Right renal cortex interstitium (tissue), 3 donors: ENCODE measurements around the gene PPP2R2B. TPM values are rescaled to one million over a fixed set of nuclear protein-coding genes. Genes with fewer than 3 reads are reported as not detected.
"Not testable (repeated sequence)": the region's sequence is repeated elsewhere in the genome, so short reads cannot be mapped to it uniquely, and the experiment has no call there.

ENCODE experiments used
- DNase-seq, 3 donors: peaks; one replicate each; pipeline ENCODE4 v3.0.0-alpha.2; 2013; ENCODE audit warnings: low read depth in 3 of 3, low spot score in 2 of 3
- polyA plus RNA-seq, 3 donors: library from polyadenylated mRNA; unstranded; fragments of 120-200 nt; gene quantifications; one replicate each; pipeline ENCODE4 v1.2.1, GENCODE V29; 2013; ENCODE audit not compliant: insufficient read length in 3 of 3

PPP2R2B gene
- polyA plus RNA-seq, 3 donors = 12.5 to 15.0 (median 13.8) TPM

DNA sequence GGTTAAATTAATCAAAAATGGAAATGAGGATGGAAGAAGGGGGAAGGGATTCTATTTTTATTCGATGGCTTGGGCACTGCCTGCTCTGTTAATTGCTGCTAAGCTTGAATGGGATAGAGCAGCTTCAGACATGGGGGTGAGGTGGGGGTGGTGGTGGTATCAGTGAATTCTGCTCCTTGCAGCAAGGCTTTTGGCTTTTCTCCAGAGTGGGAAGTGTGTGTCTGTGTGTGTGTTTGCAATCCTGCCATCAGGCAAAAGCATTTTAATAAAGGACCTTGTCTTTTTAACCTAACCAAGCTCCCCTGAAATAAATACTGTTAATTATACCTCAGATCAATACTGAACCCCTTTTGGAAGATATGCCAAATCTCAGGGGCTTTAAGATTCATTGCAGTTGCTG is 251.6 kb downstream of the PPP2R2B start:
- DNase-seq = no peak

GRCh38 chr5:146624179-146624578 is 254.4 kb downstream of the PPP2R2B start:
- no peak for DNase-seq

DNA sequence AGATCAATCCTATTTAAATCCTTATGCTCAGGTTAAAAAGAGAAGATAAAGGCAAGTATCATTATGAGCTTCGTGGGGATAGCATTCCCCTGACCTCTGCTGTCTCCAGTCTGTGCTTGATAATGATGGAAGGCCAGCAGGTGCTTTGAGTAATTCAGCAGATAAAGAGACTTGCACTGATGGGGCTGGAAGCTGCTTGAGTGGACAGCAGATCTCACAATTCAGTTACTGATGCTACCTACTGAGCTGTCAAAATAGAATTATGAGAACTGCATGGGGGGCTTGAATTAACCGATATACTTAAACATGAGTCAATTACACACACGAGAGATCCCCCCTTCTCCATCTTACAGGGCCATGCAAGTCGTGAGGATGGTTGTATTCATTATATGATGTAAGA is 254.9 kb downstream of the PPP2R2B start:
- no peak for DNase-seq

DNA sequence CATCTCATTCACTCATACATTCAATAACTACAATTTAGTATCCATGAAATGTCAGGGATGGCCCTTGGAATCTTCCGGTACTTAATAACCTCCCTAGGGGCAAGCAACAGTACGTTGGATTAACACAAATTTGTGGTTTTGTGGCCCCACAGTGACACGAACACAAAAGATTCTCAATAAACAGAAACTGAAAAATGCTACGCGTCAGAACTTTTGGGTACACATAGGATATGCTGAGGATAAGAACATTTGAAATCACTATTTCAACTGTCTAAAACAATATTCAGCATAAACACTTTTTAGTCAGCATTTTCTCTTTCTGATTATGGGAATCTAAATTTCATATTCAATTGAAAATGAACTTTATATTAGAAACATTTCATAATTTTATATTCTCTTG is 255.5 kb downstream of the PPP2R2B start:
- DNase-seq = no peak

DNA sequence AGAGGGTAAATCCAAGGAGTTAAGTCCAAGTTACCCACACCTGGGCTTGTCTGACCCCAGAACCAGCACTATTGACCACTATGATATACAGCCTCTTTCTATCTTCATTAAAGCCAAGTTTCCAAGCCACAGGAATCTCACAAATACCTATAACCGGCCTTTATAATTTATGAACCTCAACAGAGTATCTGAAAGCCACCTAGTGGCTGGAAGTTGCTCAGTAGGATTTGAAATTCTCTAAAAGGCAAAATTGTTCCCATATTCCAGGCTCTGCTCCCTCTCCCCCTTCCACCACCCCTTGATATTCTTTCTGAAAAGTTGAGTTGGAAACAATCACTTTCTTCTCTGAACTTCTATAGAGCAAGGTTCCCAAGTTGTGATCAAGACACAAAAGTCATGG is 256.2 kb downstream of the PPP2R2B start:
- no peak for DNase-seq

DNA sequence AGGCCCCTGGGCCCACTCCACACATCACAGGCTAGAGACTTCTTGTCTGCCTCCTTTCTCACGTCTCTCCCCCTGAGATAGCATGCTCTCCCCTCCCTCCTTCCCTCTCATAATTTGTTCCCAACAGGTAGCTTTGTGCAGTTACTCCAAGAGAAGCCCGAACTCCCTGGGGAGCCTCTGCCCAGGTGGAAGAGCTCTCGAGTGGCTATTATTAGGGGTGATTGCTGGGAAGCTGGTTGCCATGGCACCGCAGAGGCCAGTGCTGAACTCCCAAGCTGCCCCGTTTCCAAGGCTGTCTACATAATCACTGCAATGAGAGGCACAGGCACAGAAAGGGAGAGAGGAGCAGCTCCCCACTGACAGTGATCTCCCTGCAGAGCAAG is 257.9 kb downstream of the PPP2R2B start:
- DNase-seq = no peak

DNA sequence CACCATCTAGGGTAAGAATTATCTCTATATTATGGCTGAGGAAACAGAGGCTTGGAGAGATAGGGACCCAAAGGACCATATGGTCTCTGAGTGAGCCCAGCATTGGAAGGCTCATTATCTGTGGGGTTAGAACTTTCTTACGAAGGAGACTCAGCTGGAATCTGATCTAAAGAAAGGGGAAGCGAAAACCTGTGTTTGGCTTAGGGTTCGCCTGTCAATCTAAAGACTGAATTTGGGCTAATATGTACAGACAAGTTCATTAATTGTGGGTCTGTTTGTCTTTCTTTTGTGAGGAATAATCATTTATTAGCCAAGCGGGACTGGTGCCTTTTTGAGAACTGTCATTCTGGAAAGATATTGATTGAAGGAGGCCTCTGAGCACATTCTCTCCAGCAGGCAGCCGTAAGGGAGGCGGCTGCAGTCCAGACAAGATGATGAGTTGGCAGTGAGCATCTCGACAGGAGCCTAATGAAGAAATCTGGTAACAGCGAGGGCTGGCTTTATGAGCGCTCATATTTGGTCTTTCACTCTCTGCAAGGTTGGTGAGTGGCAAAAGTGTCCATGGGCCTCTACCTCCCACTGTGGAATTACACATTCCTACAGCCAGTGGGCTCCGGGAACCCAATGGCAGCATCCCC is 258.4 kb downstream of the PPP2R2B start:
- no peak for DNase-seq

DNA sequence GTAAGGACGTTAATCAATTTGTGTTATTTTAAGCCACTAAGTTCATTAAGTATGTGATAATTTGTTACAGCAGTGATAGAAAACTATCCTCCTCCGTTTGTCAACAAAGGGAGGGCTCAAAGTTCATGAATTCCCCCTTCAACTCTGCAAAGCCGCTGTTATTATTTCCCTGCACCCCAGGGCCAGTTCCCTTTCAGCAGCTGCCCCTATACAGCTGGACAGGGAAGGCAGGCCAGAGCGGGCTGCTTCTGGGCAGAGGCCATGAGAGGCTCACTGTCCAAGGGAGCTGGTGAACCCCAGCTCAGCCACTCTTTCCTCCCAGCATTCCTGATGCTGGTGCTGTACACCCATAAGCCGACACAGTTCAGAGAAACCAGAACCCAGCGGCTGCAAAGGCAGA is 260.1 kb downstream of the PPP2R2B start:
- DNase-seq = no peak

DNA sequence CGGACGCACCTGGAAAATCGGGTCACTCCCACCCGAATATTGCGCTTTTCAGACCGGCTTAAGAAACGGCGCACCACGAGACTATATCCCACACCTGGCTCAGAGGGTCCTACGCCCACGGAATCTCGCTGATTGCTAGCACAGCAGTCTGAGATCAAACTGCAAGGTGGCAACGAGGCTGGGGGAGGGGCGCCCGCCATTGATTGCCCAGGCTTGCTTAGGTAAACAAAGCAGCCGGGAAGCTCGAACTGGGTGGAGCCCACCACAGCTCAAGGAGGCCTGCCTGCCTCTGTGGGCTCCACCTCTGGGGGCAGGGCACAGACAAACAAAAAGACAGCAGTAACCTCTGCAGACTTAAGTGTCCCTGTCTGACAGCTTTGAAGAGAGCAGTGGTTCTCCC is 268.8 kb downstream of the PPP2R2B start:
- not testable (repeated sequence) for DNase-seq

- DNase-seq = no peak
Observed at GRCh38 chr5:146607659-146608332, 270.8 kb downstream of the PPP2R2B start.

DNA sequence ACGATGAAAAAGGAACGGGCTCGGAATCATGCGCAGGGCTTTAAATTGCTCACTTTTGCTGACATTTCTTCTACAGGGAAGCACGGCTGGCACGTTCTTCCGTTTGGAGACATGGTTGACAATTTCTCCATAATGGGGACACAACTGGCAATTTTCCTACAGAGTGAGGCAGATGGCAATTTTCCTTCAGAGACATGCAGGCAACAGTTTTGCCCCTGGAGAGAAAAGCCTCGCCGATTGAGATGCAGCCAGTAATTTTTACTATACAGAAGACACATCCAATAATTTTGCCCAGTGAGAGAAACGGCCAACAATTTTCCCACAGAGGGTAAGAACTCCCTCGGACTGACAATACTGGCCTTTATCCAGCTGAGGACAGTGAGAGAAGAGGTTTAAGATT is 271.7 kb downstream of the PPP2R2B start:
- no peak for DNase-seq

DNA sequence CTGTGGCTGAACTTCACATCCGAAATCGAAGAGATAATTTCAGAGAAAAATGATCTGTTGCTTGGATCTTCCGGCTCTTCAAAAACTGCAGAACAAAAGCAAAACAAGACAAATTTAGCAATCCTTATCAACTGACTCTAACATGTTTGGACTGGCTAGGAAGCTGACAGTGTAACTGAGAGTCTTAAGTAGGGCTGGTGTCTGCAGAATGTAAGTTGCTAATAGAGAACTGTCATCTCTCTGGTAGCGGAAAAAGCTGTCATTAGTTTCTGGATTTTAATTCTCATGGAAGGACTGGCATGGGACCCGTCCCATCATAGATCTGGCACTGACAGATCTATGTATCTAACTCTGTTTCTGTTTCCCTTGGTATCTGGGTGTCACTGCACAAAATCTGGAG is 278.2 kb downstream of the PPP2R2B start:
- DNase-seq = no peak

GRCh38 chr5:146599261-146599660 is 279.3 kb downstream of the PPP2R2B start:
- DNase-seq = no peak

DNA sequence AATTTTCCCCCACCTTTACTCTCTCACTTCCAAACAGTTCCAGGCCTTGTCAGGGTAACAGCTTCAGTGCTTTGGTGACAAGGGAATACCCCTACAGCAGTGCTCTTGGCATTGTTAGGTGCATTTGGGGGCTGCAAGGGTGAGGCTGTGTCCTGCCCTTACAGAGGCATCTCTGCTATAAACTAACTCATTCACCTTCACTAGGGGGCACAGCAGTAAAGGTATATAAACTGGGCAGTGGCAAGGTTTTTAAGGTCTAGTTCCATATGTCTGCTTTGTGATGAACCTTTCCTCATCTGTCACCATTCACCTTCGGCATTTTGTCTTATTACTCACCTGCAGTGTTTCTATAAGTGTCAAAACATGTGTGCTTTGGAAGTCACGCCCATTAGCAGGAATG is 283.5 kb downstream of the PPP2R2B start:
- no peak for DNase-seq

DNA sequence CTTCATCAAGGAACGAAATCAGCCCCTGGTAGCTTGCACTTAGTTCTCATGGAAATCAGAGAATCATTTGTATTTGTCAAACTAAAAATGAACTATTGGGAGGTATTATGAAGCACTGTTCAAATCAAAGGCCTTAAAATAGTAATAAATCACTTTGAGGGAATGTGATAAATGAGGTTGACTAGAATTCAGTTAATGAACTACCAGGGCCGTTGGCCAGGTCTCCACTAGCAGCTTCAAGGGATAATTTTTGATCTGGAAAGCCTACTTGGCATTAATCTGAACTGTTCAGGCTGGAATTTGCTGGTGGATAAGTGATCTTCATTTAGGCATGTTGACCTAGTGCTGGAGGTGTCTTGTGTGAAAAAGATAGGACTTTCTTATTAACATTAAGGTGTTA is 286.2 kb downstream of the PPP2R2B start:
- no peak for DNase-seq

DNA sequence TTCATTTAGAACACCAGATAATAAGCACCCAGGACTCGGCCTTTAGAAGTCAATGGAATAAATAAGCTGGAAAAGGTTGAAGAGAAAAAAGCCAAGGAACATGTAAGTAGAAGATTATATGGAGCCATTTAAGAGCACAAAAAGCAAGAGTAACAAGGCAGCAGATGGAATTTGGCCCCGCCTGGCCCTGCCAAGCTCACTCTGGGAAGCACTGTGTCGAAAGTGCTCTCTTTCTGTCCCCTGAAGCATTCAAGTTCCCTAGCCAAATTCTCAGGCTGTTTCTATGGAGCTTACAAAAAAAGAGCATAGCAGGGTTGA is 289.6 kb downstream of the PPP2R2B start:
- no peak for DNase-seq

DNA sequence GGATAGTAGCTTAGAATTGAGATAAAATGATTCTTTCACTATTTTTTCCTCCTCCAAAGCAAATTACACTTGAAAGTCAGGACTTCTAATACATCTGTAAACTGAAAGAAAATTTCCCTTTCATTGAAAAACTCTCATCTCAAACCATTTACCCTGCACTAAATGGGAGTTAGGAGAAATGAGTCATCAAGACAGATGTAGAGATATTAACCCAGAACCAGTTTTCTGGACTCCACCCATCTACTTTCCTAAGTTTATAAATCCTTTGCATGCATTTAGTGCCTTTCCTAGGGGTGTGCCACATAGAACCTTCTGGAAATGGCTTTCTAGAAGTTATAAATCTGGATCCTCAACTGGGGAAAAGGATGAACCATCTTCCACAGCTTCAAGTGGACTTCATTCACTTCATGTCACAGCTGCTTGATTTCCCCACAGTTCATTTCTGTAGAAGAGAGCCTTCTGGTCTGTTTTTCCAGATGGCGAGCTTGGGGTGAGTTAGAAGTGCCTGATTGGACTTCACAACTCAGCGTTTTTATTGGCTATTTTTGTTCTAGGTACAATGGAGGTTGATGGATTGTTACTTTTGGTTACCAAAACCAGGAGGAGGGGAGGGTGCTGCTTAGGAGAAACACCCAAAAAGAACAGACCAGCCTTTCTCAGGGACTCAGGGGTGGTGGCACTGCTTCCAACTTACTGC is 290.1 kb downstream of the PPP2R2B start:
- DNase-seq = no peak

DNA sequence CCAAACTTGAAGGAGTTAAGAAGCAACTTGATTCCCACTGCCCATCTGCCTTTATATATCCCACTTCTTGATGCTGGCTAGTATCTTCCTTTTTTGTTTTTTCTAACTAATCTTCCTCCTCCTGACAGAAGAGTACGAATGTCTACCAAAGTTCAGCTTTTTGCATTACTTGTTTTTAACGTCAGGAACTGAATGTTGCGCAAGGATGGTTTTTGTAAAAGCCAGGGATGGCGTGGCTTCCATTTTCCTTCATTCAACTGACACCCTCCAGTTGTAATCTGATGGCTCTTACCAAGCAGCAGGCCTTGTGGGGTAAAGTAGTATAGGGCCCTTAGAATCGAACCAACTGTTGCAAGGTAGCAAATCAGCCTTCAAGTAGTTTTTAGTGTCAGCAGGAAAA is 291.8 kb downstream of the PPP2R2B start:
- no peak for DNase-seq

DNA sequence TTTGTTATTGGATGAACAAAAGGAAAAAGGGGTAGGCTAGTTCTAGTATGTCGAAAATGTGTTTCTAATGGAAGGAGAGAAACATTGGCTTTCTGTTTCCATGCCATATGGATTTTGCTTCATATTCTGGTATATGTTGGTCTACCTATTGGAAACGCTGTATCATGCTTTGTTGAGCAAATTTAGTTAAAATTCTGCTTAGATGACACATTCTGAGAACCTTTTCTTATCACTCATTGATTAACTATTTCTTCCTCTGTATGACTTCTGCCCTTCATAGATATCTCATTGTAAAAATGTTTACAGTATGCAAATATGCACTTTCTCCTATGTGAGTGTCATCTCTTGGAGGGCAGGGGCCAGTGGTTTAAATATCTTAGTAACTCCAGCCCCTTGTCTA is 293.8 kb downstream of the PPP2R2B start:
- DNase-seq = no peak

GRCh38 chr5:146582051-146582596 is 296.4 kb downstream of the PPP2R2B start:
- DNase-seq = no peak

GRCh38 chr5:146580237-146580636 is 298.3 kb downstream of the PPP2R2B start:
- no peak for DNase-seq

DNA sequence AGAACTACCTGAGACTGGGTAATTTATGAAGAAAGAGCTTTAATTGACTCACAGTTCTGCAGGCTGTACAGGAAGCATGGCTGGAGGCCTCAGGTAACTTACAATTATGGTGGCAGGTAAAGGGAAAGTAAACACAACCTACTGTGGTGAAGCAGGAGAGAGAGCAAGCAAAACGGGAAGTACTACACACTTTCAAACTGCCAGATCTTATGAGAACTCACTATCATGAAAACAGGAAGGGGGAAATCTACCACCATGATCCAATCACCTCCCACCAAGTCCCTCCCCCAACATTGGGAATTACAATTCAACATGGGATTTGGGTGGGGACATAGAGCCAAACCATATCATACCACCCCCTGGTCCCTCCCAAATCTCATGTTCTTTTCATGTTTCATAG is 303.8 kb downstream of the PPP2R2B start:
- DNase-seq = no peak
